ENCODE data around the gene RPH3AL.

The RPH3AL gene

DNA sequence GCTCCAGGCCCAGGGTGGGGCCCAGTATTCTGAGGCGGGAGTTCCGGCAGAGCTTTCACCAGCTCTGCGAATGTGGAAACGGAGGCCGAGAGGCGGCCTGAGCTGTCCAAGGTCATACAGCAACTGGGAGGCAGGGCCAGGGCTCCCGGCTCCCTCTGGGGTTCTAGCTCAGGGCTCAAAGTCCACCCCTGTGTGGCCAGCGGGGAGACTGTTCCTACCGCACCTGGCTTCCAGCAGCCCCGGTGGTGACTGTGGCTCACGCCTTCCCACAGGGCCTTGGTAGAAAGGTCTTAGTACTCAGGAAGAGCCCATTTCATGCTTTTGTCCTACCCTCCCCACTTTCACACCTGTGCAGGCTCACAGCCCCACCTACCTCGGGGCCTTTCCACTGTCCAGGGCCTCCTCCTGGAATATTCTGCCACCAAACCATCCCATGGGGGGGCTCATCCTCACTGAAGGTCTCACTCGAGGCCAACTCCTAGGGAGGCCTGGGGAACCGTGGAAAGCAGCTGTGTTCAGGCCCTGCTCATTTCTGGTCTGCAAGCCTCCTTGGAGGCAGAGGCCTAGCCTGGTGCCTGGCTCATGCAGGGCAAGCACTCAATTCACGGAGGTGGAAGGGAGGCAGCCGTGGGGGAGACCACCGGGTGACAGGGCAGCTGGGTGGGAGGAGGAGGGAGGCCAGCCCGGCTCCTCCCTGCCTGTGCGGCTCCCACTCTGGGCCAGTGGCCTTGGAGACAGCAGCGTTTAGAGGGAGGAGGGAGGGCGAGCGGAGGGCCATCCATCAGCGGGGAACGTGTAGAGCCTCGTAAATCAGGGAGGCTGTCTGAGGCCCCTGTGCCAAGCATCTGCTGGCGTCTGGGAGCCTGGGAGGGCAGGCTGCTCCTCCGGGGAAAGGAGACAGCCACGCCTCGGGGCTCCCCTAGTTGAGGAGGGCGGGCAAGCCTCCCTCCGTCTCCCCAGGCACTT, 158.5 kb downstream of the RPH3AL start:
- DNase-seq, result no peak

- DNase-seq, result no peak
Observed at GRCh38 chr17:193426-193810, 159.2 kb downstream of the RPH3AL start.

DNA sequence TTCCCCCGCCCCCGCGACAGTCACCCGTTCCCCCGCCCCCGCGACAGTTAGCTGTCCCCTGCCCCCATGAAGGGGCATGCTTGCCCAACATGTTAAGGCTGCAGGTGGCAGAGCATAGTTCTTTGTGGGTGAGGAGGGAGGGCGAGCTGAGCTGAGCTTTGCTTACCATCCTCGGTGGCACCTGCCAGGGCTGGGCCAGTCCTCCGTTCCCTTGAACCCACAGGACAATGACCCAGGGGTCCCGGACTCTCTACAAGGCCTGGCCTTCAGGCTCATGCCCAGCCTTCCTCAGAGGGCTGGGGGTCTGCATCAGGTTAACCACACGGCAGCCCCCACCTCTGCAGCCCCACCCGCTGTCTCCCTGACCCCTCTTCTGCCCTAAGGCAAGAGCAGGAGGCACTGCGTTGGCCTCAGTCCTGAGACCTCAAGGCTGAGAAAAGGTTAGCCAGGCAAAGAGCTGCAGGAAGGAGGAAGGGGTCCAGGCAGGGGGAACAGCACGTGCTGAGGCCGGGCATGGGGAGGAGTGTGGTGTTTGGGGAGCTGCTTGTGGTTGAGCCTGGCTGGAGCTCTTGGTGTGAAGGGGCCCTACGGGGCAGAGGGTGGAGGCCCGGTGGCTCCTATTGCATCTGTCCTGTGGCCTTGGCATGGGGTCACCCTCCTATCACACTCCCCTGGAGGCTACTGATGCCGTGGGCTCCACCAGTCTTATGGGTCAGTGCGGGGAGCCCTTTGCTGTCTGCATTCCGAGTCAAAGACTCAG, 159.8 kb downstream of the RPH3AL start:
- no peak for DNase-seq

DNA sequence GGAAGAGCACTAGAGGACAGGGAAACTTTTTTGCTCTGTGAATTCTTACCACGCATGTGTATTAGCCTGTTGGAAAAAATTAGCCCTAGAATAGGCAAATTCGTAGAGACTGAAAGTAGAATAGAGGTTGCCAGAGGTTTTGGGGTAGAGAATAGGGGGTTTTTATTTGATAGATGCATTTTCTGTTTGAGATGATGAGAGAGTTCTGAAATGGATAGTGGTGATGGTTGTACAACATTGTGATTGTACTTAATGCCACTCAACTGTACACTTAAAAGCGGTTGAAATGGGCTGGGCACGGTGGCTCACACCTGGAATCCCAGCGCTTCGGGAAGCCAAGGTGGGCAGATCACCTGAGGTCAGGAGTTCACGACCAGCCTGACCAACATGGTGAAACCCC, 163.2 kb downstream of the RPH3AL start:
- DNase-seq, result no peak

- no peak for DNase-seq
Observed at GRCh38 chr17:187130-187529, 165.5 kb downstream of the RPH3AL start.

GRCh38 chr17:185445-186138, 167.0 kb downstream of the RPH3AL start:
- no peak for DNase-seq

- no peak for DNase-seq
Observed at GRCh38 chr17:183021-183420, 169.6 kb downstream of the RPH3AL start.

DNA sequence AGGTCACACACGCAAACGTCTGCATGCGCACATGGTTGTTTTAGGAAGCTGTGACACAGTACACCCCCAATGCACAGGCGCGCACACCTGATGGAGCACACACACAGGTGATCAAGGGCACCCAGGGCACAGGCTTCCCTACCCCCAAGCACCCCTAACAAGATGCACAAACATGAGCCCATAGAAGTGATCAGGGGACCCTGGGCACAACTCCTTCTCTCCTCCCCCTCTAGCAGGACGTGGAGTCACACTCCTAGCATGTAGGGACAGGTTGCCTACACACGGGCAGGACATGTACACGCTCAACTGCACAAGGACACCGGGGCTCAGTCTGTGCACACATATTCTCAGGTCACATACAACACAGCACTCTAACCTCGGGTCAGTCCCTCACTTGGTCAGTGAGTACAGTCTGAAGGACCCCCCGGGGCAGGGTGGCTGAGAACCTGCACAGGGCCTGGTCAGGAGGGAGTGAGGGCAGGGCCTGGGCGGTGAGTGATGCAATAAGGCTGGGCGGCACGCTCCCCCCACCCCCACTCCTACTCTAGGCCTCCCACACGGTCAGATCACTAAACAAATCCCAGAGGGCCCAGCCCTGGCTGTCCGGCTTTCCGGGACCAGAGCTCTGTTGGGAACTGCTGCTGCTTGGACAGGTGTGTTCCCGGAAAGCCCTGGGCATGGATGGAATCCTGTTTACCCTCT, 170.4 kb downstream of the RPH3AL start:
- DNase-seq, result no peak

- DNase-seq, result no peak
Observed at GRCh38 chr17:181245-182049, 171.2 kb downstream of the RPH3AL start, which contains the start of gene DOC2B. DOC2B (minus strand) TSS chr17:181650; CDS start chr17:181479, 171 bp downstream.

- DNase-seq, result no peak
Observed at GRCh38 chr17:180381-181244, 172.0 kb downstream of the RPH3AL start.

GRCh38 chr17:179781-180380, 172.7 kb downstream of the RPH3AL start:
- no peak for DNase-seq

DNA sequence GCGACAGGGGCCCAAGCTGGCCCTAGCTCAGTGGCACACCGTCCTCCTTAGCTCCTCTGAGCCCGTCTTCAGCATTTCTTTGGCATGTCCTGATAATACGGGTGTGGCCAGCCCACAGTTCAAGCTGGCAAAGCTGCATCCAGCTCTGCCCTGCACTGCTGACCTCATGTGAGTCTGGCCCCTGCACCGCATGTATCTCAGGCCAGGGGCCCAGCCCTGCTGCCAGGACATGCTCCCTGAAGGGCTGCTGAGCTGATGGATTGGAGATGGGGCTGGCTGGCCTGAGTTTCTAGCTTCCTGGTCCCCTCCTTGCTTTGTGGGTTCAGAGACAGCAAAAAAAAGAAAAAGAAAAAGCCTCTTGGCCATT, 173.6 kb downstream of the RPH3AL start:
- DNase-seq, result peak; percentile 68

GRCh38 chr17:178292-179065, 174.1 kb downstream of the RPH3AL start:
- no peak for DNase-seq

DNA sequence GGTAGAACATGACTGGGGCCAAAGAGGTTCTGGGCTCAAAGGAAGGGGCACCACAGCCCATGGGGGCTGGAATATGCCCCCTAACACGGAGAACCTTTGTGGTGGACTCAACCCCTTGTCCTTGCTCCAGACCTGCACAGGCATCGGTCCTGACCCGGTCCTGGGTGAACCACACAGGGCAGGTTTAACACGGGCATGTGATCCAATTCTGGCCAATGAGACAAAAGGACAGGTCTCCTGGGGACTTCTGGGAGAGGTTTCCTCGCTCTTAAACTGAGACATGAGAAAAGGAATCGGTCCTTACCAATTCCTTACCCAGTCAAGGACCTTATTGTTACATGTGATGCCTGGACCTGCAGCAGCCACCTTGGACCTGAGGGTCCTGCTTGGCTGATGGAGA, 174.8 kb downstream of the RPH3AL start:
- no peak for DNase-seq

- DNase-seq, result no peak
Observed at GRCh38 chr17:177155-177554, 175.5 kb downstream of the RPH3AL start.

GRCh38 chr17:173166-173911, 179.3 kb downstream of the RPH3AL start:
- no peak for DNase-seq

- DNase-seq, result no peak
Observed at GRCh38 chr17:172401-172800, 180.2 kb downstream of the RPH3AL start.

DNA sequence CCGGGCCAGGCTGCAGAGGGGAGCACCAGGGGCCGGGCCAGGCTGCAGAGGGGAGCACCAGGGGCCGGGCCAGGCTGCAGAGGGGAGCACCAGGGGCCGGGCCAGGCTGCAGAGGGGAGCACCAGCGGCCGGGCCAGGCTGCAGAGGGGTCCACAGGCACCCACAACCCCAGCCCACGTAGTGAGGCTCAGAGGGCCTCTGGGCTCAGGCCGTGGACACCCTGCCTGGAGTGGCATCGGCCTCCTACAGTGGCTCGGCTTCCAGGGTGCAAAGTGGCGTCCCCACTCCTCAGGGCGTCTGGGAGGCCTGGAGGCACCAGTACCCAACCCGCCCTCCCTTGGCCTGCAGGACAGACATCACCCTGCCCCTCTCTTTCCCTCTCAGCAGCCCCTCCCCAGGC, 180.7 kb downstream of the RPH3AL start:
- no peak for DNase-seq
